ENCODE results near the gene LAMA2.

DNA sequence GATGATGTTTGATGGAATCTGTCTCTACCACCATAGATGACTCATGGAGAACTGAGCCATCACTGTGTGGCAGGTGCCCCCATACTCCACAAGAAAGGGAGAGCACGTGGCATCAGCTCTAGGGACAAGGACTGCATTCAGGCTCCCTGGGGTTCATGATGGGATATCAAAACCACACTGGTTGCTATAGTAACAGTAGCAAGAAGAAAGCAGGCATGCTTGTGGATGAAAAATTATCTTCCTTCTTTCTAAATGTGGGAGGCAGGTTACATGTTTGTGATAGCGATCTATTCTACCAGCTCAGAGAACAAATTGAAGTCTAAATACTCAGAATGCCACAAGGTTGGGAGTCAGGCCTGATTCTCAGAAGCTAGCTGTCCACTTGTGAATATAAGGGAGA, 602.8 kb downstream of the LAMA2 start:
- TF ChIP-seq, protein P1, sequence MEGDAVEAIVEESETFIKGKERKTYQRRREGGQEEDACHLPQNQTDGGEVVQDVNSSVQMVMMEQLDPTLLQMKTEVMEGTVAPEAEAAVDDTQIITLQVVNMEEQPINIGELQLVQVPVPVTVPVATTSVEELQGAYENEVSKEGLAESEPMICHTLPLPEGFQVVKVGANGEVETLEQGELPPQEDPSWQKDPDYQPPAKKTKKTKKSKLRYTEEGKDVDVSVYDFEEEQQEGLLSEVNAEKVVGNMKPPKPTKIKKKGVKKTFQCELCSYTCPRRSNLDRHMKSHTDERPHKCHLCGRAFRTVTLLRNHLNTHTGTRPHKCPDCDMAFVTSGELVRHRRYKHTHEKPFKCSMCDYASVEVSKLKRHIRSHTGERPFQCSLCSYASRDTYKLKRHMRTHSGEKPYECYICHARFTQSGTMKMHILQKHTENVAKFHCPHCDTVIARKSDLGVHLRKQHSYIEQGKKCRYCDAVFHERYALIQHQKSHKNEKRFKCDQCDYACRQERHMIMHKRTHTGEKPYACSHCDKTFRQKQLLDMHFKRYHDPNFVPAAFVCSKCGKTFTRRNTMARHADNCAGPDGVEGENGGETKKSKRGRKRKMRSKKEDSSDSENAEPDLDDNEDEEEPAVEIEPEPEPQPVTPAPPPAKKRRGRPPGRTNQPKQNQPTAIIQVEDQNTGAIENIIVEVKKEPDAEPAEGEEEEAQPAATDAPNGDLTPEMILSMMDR (conservative IDR thresholded peaks at IDR 0.05; ENCODE audit: low read length), result no peak
- no peak for TF ChIP-seq EZH2phosphoT487 (IDR thresholded peaks at IDR 0.05; ENCODE audit: borderline replicate concordance)
